Brain microvascular endothelial cell (primary cell): ENCODE results near the gene IGFL3.
A peak's percentile ranks its signal among the peaks of the same experiment; 100 is the strongest.
"Not testable (repeated sequence)": the region's sequence is repeated elsewhere in the genome, so short reads cannot be mapped to it uniquely, and the experiment has no call there.

Experiments used
- DNase-seq: peaks from one replicate; pipeline ENCODE4 v3.0.0-alpha.2; 2020
- H3K27ac ChIP-seq: fragments of 250-450 bp; sonication (Bioruptor Pico); 2 replicates; pipeline ENCODE4 v1.5.1; 2020; ENCODE audit warnings: mild to moderate bottlenecking, moderate library complexity
- H3K27me3 ChIP-seq: fragments of 250-450 bp; sonication (Bioruptor Pico); replicated peaks from 2 replicates; pipeline ENCODE4 v1.5.1; 2020; ENCODE audit warnings: mild to moderate bottlenecking
- H3K36me3 ChIP-seq: fragments of 250-450 bp; sonication (Bioruptor Pico); replicated peaks from 2 replicates; pipeline ENCODE4 v1.5.1; 2020; ENCODE audit warnings: mild to moderate bottlenecking
- H3K4me3 ChIP-seq: 2 replicates; pipeline ENCODE4 v1.5.1; 2011; ENCODE audit warnings: low read depth, mild to moderate bottlenecking, control low read depth, low read length, moderate library complexity
- in situ Hi-C: cut with HindIII; loops from 2 replicates; pipeline ENCODE4 v1.10.0; 2017; ENCODE audit warnings: low sequenced_read_pairs, low pct_ligation_motif_present
- TF ChIP-seq, protein P1 (sequence below): IDR thresholded peaks from 2 replicates; pipeline ENCODE4 v1.5.1; 2011; ENCODE audit warnings: low read depth, mild to moderate bottlenecking, moderate library complexity, low read length, control low read depth, inconsistent platforms; ENCODE audit errors: missing control alignments

Gene IGFL3

DNA sequence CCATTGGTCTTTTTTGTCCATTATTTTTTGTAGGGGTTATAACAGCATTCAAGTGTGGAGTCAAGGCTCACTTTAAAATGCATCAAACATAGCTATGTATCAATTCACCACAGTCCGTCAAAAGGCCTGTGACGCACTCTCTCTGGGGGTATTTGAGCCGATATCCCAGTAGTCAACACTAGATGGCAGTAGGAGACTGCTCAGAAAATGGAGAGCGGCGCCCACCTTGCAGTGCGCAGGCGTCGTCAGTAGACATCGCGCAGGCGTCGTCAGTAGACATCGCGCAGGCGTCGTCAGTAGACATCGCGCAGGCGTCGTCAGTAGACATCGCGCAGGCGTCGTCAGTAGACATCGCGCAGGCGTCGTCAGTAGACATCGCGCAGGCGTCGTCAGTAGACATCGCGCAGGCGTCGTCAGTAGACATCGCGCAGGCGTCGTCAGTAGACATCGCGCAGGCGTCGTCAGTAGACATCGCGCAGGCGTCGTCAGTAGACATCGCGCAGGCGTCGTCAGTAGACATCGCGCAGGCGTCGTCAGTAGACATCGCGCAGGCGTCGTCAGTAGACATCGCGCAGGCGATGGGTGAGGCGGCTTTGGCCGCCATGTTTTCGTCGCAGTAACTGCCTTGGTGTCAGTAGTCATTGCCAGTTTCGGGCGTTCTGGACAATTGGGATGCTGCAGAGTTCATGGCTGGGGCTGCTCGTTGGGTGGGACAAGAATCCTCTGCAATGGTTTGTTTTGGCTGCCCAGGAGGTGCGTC is 45.7 kb downstream of the IGFL3 start:
- peaks cover 35% of the 10 kb centered on the region for H3K27me3 ChIP-seq
- H3K27ac ChIP-seq, H3K4me3 ChIP-seq, H3K36me3 ChIP-seq, in situ Hi-C loops: not testable (repeated sequence)
- TF ChIP-seq, protein P1, sequence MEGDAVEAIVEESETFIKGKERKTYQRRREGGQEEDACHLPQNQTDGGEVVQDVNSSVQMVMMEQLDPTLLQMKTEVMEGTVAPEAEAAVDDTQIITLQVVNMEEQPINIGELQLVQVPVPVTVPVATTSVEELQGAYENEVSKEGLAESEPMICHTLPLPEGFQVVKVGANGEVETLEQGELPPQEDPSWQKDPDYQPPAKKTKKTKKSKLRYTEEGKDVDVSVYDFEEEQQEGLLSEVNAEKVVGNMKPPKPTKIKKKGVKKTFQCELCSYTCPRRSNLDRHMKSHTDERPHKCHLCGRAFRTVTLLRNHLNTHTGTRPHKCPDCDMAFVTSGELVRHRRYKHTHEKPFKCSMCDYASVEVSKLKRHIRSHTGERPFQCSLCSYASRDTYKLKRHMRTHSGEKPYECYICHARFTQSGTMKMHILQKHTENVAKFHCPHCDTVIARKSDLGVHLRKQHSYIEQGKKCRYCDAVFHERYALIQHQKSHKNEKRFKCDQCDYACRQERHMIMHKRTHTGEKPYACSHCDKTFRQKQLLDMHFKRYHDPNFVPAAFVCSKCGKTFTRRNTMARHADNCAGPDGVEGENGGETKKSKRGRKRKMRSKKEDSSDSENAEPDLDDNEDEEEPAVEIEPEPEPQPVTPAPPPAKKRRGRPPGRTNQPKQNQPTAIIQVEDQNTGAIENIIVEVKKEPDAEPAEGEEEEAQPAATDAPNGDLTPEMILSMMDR = peak; percentile 69
- peak; percentile 62 for DNase-seq

DNA sequence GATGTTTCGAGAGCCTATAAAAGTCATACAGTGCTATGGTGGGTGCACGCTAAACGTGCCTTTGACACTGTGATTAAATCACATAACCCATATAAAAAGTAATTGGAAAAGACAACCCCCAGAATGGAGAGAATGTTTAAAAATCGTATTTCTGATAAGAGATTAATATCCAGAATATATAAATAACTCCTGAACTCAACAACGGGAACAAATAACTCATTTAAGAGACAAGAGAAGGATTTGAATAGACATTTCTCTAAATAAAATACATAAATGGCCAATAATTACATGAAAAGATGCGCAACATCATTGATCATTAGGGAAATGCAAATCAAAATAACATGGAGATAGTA is 46.7 kb downstream of the IGFL3 start:
- no peak for DNase-seq
- Histone ChIP-seq H3K36me3 (no peaks in the 10 kb centered on the region), H3K27ac (no peak overlapping the region), H3K4me3 (no peak overlapping the region), H3K27me3 (peaks cover 31% of the 10 kb centered on the region)
- in situ Hi-C loops = no loop called here
- TF ChIP-seq, protein P1 = no peak

DNA sequence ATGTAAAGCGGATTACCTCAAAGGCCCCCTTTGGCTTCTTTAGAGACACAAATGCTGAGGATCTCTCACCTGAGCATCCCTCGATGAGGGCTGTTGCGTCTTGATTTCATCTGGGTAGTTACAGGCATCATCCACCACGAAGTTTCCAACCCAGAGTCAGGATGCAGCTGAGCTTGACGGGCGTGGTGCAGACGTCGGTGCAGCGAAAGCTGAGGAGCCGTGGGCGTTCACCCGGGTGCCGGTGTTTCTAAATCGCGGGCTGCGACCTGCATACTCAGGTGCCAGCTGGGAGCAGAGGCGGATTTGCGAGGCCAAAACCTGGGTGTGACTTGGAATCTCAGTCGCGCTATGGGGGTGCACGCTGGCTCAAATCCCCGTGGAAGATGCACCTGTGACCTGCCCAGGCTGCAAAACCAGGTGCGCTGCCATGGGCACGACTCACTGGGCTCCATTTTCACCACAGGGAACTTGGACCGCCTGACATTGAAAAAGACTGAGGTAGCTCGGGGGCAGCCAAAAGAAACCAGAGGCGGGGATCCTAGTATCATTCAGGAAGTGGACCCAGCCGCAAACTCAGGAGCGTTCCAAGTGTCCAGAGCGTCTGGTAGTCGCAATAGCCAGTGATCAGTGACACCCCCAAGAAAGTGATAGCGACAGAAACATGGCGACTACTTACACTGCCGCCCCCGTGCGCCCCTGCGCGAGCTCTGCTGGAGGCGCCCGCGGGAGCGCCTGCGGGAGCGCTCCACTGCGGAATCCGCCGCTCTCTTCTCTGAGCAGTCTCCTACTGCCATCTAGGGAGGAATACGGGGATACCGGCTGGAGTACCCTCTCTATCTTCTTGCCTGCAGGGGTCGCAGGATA is 47.3 kb downstream of the IGFL3 start:
- in situ Hi-C loops = no loop called here
- no peak overlapping the region for H3K27ac ChIP-seq
- TF ChIP-seq, protein P1 = peak; percentile 99
- H3K36me3 ChIP-seq = no peaks in the 10 kb centered on the region
- peak overlapping the region; percentile 39 for H3K4me3 ChIP-seq
- DNase-seq = peak; percentile 76
- peaks cover 31% of the 10 kb centered on the region for H3K27me3 ChIP-seq

DNA sequence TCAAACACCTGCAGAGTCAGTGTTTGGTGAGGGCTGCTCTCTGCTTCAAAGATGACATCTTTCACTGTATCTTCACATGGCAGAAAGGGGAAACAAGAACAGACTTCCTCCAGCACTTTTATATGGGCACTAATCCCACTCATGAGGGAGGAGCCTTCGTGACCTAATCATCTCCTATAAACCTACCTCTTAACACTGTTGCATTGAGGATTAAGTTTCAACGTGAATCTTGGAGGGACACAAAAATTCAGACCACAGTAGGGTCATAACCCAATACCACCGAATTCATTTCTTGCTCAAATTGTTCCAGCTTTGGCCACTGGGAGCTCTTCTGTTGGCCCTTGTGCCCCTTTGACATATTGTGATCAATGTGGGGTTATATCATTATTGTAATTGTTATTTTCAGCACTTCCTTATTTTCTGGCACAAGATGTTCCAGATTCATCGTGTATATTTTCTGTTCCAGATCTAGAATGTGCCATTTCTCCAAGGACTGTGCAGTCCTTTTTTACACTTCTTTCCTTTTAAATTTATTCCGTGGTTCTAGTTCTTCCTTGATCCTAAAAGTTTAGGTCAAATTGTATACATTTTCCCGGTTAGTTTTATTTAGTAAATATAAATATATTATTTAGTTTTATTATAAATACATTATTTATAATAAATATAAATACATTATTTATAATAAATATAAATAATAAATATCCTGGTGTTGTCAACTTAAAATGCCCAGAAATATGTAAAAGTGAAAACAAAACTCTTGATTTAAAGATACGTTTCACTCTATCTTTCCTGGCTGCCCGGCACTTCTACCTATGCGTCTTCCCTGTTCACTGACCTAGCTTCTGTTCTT is 48.2 kb downstream of the IGFL3 start:
- H3K27me3 ChIP-seq = peaks cover 23% of the 10 kb centered on the region
- in situ Hi-C loops = no loop called here
- no peaks in the 10 kb centered on the region for H3K36me3 ChIP-seq
- DNase-seq = no peak
- TF ChIP-seq, protein P1 = peak; percentile 31
- no peak overlapping the region for H3K27ac ChIP-seq
- no peak overlapping the region for H3K4me3 ChIP-seq

DNA sequence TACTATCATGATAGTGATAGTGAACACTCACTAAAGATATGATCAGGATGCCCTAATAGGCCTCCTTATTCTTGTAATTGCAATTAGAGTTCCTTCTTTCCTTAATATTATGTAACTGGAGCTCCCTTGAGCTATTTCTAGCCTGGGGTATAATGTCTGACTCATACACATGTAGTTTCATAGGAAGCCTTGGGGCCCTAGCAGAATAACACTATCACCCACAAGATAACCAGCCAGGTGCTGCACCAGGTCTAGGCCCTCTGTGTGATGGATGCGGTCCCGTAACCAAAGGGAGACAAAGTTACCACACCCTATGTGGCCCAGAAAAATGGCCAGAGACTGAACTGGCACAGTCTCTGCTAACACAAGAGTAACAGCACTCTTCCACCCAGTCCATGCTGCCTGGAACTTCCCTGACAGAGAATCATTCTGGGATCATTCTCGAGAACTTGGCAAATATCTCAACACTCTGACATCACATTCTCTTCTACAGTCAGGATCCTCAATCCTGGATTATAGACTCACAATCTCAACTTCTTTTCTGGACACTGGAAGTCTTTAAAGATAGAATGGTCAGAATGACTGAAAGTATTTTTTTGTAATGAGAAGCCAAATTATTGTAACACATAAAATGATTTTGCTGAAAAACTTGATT is 51.1 kb downstream of the IGFL3 start:
- H3K27ac ChIP-seq = no peak overlapping the region
- no peak for DNase-seq
- peaks cover 23% of the 10 kb centered on the region for H3K27me3 ChIP-seq
- no peaks in the 10 kb centered on the region for H3K36me3 ChIP-seq
- H3K4me3 ChIP-seq = no peak overlapping the region
- TF ChIP-seq, protein P1 = no peak
- in situ Hi-C loops = no loop called here
